Motor neuron (in vitro differentiated cells): ENCODE measurements around the gene FSTL4. TPM values are rescaled to one million over a fixed set of nuclear protein-coding genes. Genes with fewer than 3 reads are reported as not detected.
"Not testable (repeated sequence)": the region's sequence is repeated elsewhere in the genome, so short reads cannot be mapped to it uniquely, and the experiment has no call there.

Experiments
- ATAC-seq, 8 experiments: fragments of 200-7000 bp; cut with Tn5 transposase; replicated peaks in 6 of 8; 2 replicates each; pipeline ENCODE4 v1.8.0; 2021; ENCODE audit warnings: mild to moderate bottlenecking in 8 of 8, moderate library complexity in 8 of 8
- H3K27ac ChIP-seq, 2 donors: fragments of 250-450 bp; sonication (Bioruptor Pico); 2 replicates each; pipeline ENCODE4 v1.9.0; 2021; ENCODE audit warnings: antibody characterized with exemption in 2 of 2, mild to moderate bottlenecking in 2 of 2, moderate library complexity in 1 of 2
- H3K4me1 ChIP-seq, 2 donors: fragments of 250-450 bp; sonication (Bioruptor Pico); replicated peaks in 1 of 2; 2 replicates each; pipeline ENCODE4 v1.6.1; 2021; ENCODE audit warnings: antibody characterized with exemption in 2 of 2, mild to moderate bottlenecking in 2 of 2, moderate library complexity in 1 of 2
- H3K4me3 ChIP-seq, 5 donors: fragments of 250-450 bp; sonication (Bioruptor Pico); 2 replicates each; pipeline ENCODE4 v1.9.0; 2021; ENCODE audit warnings: antibody characterized with exemption in 5 of 5, mild to moderate bottlenecking in 5 of 5, moderate library complexity in 4 of 5
- WGBS, 10 experiments: fragments of 450-650 bp; shearing (Covaris generic); methylation state at CpG; one replicate each; pipeline ENCODE4 v1.0.0; 2022; 5-methylcytosine and 5-hydroxymethylcytosine counted together
- in situ Hi-C, 9 experiments: fragments of 400-800 bp; cut with MboI; loops; one replicate each; pipeline ENCODE4 v1.15.0; 2021; ENCODE audit warnings: low sequenced_read_pairs in 9 of 9, low pct_unique_long_range_greater_than_20kb in 2 of 9; ENCODE audit not compliant: unreplicated experiment in 9 of 9
- total RNA-seq, 8 experiments: library from RNA; unstranded; fragments of 300-600 nt; gene quantifications; 2 replicates each; pipeline versions ENCODE4 v1.2.3 to v1.2.4, GENCODE V29; 2022

Gene FSTL4
- total RNA-seq, 8 experiments from 2014 or later: 0.13 to 5.5 (median 1.9) TPM

DNA sequence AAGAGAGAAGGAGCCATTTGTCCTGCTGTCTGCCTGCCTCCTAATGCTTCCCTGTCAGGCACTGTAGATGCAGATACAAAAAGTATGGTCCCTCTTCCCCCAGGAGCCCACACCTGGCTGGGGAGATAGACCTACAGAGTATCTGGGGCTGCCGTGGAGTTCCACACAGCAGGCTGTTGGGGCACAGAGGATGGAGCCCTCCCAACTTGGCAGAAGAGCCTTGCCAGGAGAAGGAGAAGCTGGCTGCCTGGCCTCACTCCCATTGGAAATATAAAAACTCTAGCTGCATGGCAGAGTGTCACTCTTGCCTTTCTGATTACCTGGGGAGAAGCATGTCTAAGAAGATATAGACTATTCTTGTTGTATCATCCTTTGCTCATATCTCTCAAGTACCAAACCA is 160.4 kb downstream of the FSTL4 start:
- H3K4me1 ChIP-seq: peaks cover 23 to 46% of the 10 kb centered on the region in 2 donors
- no peak for ATAC-seq
- in situ Hi-C loops: no loop called here
- no peak overlapping the region for H3K4me3 ChIP-seq
- 40 to 80% (median 75%) methylated on average over 1 of the region's 1 CpG; no CpG with 5 or more reads in 7 of the 10 experiments for WGBS, 10 experiments
- H3K27ac ChIP-seq: no peak overlapping the region

DNA sequence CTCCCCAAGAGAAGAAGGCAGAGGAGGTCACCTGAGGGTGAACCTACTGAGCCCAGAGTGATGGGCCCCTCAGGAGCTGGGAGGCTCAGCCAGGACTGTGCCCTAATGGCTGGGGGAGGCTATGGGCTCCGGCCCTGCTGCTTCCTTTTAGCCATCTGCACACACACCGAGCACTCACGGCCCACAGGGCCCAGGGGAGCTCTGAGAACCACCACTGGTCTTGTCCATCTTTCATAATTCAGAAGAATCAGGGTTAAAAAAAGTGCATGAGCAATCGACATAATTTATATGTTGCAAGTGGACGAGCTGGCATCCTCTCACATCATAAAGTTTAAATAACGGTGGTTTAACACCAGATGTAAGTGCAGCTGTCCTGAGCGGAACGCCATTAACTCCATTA is 162.1 kb downstream of the FSTL4 start:
- Histone ChIP-seq H3K4me3 (no peak overlapping the region), H3K4me1 (peaks cover 23 to 40% of the 10 kb centered on the region in 2 donors), H3K27ac (peak overlapping the region; percentile 67 to 89)
- 30 to 63% (median 42%) methylated on average over 2 to 6 of the region's 8 CpGs; no CpG with 5 or more reads in 5 of the 10 experiments for WGBS, 10 experiments
- in situ Hi-C loops: no loop called here
- peak in 5 of 8 experiments; percentile 67 to 97 (median 85) for ATAC-seq

DNA sequence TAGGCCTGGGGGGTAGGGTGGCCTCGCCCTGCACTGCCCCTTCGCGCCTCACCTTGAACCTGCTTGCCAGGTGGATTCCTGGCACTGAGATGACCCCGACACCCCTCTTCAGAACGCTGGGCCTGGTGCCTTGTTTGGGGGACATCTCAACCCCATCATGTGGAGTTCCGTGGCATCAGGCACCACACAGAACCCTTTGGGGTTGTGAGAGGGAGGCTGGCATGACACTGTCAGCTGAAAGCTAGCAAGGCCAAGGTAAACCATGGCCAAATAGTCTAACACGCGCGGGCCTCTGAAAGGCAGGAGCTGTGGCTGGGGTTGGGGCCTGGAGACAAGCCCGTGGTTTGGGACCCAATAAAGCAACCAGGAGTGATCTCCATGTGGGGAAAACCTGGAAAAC is 163.2 kb downstream of the FSTL4 start:
- Histone ChIP-seq H3K4me3 (no peak overlapping the region), H3K4me1 (peaks cover 23 to 37% of the 10 kb centered on the region in 2 donors), H3K27ac (peak overlapping the region; percentile 67 to 89)
- ATAC-seq: no peak
- in situ Hi-C loops: no loop called here
- WGBS, 10 experiments: 60 to 83% (median 74%) methylated on average over 1 to 6 of the region's 10 CpGs; no CpG with 5 or more reads in 5 of the 10 experiments

DNA sequence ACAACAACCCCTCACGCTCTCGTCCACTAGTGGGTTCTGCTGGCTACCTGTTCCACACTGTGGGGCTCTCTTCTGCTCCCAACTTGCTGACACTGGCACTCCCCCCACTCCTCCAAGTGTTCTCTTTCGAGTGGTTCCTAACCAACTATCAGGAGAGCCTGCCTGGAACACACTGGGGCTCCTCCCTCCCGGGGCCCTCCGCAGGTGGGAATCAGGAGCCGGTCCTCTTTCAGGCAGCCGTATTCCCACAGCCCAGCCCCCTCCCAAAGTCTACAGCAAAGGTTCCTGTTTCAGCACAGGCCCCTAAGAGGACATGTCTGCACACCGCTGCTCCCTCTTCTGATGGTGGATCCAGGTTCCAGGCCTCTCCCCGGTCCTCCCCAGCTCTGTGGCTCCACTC is 165.9 kb downstream of the FSTL4 start:
- H3K4me1 ChIP-seq: peaks cover 23 to 39% of the 10 kb centered on the region in 2 donors
- 42 to 100% (median 62%) methylated on average over 1 to 3 of the region's 9 CpGs; no CpG with 5 or more reads in 5 of the 10 experiments for WGBS, 10 experiments
- no peak for ATAC-seq
- H3K27ac ChIP-seq: no peak overlapping the region
- H3K4me3 ChIP-seq: no peak overlapping the region
- in situ Hi-C loops: no loop called here

DNA sequence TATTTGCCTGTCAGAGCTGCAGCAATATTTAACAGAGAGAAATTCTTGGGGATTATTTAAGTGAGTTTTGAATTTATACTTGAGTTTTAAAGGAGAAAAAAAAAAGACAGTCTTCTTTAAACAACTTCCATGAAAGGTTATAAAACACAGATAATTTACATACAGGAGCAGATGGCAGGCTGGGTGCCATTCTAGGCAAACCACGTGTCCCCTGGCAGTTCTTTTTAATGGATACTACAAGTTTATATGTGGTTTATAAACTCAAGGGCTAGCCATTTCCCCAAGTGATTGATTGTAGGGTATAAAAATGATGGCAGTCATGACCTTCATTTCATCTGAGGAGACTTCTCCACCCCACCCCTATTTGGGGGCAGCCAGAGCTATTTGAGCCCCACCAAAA is 166.6 kb downstream of the FSTL4 start:
- no peak for ATAC-seq
- Histone ChIP-seq H3K4me1 (peaks cover 18 to 32% of the 10 kb centered on the region in 2 donors), H3K27ac (no peak overlapping the region), H3K4me3 (no peak overlapping the region)
- 0 to 60% (median 24%) methylated on average over 1 of the region's 1 CpG; no CpG with 5 or more reads in 2 of the 10 experiments for WGBS, 10 experiments
- in situ Hi-C loops: no loop called here

DNA sequence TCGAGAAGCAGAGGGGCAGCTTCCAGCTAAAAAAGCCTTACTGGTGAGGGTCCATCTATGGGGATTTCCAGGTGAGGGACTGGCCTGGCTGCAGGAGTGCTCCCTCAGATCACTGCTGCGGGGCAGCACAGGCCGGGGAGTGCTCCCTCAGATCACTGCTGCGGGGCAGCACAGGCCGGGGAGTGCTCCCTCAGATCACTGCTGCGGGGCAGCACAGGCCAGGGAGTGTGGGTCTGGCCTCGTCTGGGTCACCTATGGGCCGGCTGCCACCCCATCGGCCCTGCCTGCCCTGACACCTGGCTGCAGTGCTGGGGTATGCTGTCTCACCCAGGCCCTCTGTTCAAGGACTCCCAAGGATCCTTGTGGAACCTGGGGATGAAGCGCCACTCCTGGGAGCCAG is 167.1 kb downstream of the FSTL4 start:
- in situ Hi-C loops, ATAC-seq, H3K4me3 ChIP-seq, H3K27ac ChIP-seq: not testable (repeated sequence)
- 53 to 100% (median 60%) methylated on average over 1 to 4 of the region's 10 CpGs; no CpG with 5 or more reads in 5 of the 10 experiments for WGBS, 10 experiments
- peaks cover 12 to 26% of the 10 kb centered on the region in 2 donors for H3K4me1 ChIP-seq

DNA sequence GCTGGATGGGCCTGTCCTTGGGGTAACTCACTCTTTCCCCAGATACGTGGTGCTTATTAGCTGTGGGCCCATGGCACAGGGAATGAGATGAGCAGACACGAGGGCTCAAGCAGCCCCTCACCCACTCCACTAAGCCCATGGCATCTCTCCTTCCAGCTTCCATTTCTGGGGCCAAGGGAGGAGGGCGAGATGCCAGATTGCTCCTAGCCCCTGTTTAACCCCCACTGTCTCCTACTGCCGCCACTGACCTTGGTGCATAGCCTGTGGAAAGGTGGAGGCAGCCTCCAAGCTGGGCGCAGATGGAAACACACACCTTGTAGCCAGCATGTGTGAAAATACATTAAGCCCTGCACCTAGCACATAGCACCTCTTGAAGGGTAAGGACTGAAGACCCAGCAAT is 167.6 kb downstream of the FSTL4 start:
- in situ Hi-C loops: no loop called here
- H3K4me3 ChIP-seq: no peak overlapping the region

DNA sequence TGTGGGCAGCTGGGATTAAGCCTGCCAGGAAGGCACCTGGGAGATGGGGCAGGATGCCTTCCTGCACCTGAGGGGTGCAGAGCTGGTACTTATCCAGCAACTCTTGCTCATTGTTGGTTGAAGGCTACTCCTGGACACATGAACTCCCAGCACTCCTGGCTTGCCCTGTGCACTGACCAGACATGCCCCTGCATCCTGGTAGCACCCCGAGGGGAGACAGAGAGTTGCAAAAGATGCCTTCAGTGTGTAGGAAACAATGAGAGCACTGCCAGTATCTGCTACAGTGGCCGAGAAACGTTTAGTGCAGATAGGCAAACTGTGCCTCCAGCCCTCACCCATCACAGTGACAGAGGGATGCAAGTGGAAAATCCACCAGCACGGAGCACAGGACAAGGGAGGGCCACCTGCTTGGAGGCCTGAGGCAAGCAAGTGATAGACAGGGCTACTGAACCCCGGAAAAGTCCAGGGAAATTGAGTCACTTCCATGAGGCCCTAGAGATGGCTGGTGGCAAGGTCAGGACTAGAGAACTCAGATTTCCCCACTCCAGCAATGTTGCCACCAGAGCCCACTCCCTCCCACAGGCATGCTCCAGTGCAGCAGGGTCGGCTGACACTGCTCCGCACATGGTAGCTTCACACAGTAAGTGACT is 171.1 kb downstream of the FSTL4 start:
- in situ Hi-C loops: no loop called here
- WGBS, 10 experiments: 28 to 86% (median 72%) methylated on average over 1 to 4 of the region's 7 CpGs; no CpG with 5 or more reads in 5 of the 10 experiments
- ATAC-seq: no peak
- Histone ChIP-seq H3K4me1 (peaks cover 0 to 13% of the 10 kb centered on the region in 2 donors), H3K27ac (no peak overlapping the region), H3K4me3 (no peak overlapping the region)

More for the DNA sequence above, 167.6 kb downstream of the FSTL4 start:
- Histone ChIP-seq H3K27ac (no peak overlapping the region), H3K4me1 (peaks cover 8 to 24% of the 10 kb centered on the region in 2 donors)
- ATAC-seq: no peak
- 60 to 90% (median 80%) methylated on average over 1 to 2 of the region's 5 CpGs; no CpG with 5 or more reads in 7 of the 10 experiments for WGBS, 10 experiments

DNA sequence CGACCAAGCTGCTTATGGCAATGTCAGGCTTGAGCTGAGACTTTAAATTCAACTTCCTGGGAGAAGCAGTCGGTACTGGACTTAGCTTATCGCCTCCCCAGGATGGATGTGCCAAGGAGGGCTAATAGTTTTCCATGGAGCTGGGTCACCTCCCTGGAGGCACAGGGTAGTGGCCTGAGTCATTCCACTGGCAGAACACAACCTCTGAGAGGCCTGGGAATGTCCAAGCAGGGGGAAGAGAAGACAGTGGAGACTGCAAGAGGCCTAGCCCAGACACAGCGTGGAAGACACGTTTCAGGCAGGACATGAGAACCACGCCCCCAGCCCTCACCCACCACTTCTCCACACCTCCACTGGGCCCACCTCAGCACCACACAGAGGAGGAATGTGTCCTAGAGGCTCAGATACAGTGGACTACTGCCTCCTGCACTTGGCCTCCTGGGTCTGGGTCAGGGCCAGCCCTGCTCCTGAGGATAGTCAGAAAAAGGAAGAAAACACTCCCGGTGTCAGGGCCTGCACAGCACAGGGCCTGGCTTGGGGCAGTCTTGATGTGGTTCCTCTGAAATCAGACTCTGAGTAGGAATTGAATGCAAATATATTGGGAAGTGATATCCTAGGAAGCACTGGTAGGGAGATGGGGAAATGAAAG is 171.8 kb downstream of the FSTL4 start:
- Histone ChIP-seq H3K4me1 (peaks cover 0 to 13% of the 10 kb centered on the region in 2 donors), H3K27ac (no peak overlapping the region), H3K4me3 (no peak overlapping the region)
- peak in 5 of 8 experiments; percentile 33 to 77 (median 55) for ATAC-seq
- WGBS, 10 experiments: 40 to 92% methylated on average over 1 to 4 of the region's 7 CpGs; no CpG with 5 or more reads in 8 of the 10 experiments
- in situ Hi-C loops: no loop called here

DNA sequence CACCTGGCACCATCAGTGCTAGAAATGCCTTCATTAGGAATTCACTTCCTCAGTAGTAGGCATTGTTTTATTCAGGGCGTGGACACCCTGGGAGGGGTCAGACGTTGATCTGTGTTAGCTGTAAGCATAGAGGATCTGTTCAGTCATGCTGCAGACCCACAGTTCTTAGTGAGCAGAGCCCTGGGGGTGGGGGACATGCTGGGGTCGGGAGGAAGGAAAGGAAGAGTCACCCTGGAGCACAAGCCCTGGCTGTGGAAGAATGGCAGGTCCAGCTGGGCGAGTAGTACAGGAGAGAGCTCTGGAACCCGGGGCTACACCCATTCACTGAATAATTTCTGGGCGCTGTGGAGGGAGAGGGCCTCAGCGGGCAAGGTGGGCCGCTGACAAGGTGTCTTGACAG is 172.5 kb downstream of the FSTL4 start:
- Histone ChIP-seq H3K4me1 (peaks cover 0 to 13% of the 10 kb centered on the region in 2 donors), H3K4me3 (no peak overlapping the region), H3K27ac (no peak overlapping the region)
- peak in 3 of 8 experiments; percentile 34 to 86 (median 76) for ATAC-seq
- in situ Hi-C loops: no loop called here
- WGBS, 10 experiments: 60 to 100% (median 75%) methylated on average over 1 to 5 of the region's 8 CpGs; no CpG with 5 or more reads in 7 of the 10 experiments

DNA sequence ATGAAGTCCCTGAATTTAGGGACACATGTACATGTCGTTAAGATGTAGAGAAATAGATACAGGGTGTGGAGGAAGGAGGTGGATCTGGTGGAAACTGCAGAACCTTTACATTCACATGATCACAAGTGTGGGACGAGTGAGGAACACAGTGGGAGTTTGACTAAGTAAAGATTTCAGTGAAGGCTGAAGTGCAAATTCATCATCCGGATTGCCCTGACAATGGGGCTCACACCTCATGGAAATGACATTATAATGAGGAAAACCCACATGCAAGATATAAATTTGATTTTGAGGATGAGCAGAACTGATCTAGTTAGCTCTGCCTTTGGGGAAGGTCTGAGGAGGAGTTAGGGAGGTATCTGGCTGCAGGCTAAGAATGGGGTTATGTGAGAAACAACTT is 173.9 kb downstream of the FSTL4 start:
- Histone ChIP-seq H3K4me1 (peaks cover 0 to 13% of the 10 kb centered on the region in 2 donors), H3K27ac (no peak overlapping the region), H3K4me3 (no peak overlapping the region)
- ATAC-seq: no peak
- 14 to 90% (median 78%) methylated on average over 3 of the region's 3 CpGs; no CpG with 5 or more reads in 2 of the 10 experiments for WGBS, 10 experiments
- in situ Hi-C loops: no loop called here

DNA sequence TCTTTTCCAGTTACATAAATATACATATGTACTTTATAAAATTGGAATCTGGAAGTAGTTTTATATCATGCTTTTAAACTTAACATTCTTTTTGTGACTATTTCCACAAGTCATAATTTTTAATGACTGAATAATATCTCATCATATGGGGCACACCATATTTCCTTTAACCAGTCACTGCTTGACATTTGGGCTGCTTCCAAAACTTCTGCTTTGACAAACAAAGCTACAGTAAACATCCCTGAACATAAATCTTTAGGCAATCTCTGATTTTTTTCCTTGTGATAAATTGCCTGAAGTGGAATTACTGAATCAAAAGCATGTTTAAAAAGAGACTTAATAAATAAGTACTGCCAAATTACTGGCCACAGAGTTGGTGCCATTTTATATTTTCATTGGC is 178.0 kb downstream of the FSTL4 start:
- no peak for ATAC-seq
- Histone ChIP-seq H3K27ac (no peak overlapping the region), H3K4me3 (no peak overlapping the region), H3K4me1 (peaks cover 10 to 14% of the 10 kb centered on the region in 2 donors)
- in situ Hi-C loops: no loop called here

DNA sequence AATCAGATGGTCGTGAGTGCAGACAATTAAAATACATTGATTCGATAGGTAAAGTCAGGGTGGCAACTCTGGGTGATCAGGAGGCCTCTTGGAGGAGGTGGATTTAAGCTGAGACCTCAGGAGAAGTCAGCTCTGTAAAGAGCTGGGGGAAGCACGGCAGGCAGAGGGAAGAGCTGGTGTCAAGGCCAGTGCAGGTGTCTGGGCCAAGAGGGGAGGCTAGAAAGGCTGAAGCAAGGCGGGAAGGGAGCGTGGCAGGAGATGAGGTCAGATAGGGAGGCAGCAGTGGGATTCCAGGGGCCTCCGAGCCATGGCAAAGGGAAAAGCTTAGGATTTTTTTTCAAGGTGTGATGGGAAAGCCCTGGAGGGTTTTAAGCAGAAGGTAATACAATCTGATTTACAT is 178.7 kb downstream of the FSTL4 start:
- Histone ChIP-seq H3K4me1 (peaks cover 10 to 14% of the 10 kb centered on the region in 2 donors), H3K4me3 (no peak overlapping the region), H3K27ac (no peak overlapping the region)
- in situ Hi-C loops: no loop called here
- WGBS, 10 experiments: 13 to 88% (median 70%) methylated on average over 1 to 6 of the region's 6 CpGs; no CpG with 5 or more reads in 1 of the 10 experiments
- ATAC-seq: no peak
